ENCODE results near the gene BTBD16. TPM values are rescaled to one million over a fixed set of nuclear protein-coding genes. Genes with fewer than 3 reads are reported as not detected.

BTBD16 gene
- total and polyA plus RNA-seq, 10 of the 15 experiments (the other 5 are each of a cell fraction or from before 2014, with no cell fraction given) = 0.11 TPM; not detected in 9

DNA sequence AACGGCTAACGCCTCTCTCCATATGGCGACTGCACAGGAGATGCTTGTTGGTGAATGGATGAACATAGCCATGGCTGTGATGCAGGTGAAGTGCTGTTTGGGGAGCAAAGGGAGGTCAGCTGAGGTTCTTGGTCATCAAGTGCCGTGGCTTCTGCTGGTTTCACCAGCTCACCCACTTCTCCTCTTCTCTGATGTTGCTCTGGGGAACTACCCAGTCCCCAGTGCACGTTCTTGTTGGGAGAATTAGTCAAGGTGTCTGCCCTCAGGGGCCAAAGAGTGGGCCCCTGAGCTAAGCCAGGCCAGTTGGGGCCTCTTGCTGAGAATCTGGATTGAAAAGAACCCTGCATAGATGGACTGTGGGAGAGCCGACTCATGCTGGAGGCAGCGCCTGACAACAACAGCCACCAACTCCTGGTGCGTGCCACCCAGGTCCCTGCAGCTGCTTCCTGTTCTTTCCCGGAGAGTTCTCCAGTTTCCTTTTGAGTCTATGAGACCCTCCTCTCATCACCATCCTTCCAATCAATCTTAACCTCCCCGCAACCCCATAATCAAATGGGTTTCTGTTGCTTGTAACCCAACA lies 3.0 kb downstream of the BTBD16 start:
- ATAC-seq (no peak), FAIRE-seq (no peak), DNase-seq (ENCODE audit: low read depth, low spot score) (no peak)
- in situ Hi-C loops (cut with MboI) (no loop called here), intact Hi-C loops (cut with micrococcal nuclease; ENCODE audit: unreplicated experiment) (no loop called here)
- no peaks in the 10 kb centered on the region for H3K9me3 ChIP-seq (replicated peaks; ENCODE audit: control insufficient read depth, insufficient read depth, low read length)
- H4K20me1 ChIP-seq (ENCODE audit: control insufficient read depth, insufficient read depth) = no peaks in the 10 kb centered on the region
- ChIA-PET CTCF (no interaction called here), RAD21 (ENCODE audit: unreplicated experiment) (no interaction called here), POLR2A (no interaction called here), SMC1A (ENCODE audit: uncharacterized antibody, unreplicated experiment) (interaction anchor here (1.1 kb wide), 1 partner anchor 10 kb away, joined by 3 read pairs; no protein-coding TSS in a partner anchor)
- no peak overlapping the region for H3K27ac ChIP-seq (ENCODE audit: control insufficient read depth, insufficient read depth)
- H3K9ac ChIP-seq (ENCODE audit: control insufficient read depth, insufficient read depth, low read length) = no peak overlapping the region
- 54% methylated on average over 10 of the region's 10 CpGs for WGBS (ENCODE audit: insufficient coverage, insufficient replicate concordance, low lambda C conversion rate, missing lambda C conversion rate)
- no peak overlapping the region for H3K4me2 ChIP-seq (ENCODE audit: control insufficient read depth, insufficient read depth)
- H3K27me3 ChIP-seq (replicated peaks in 1 of 2; ENCODE audit: control insufficient read depth in 2 of 2, insufficient read depth in 2 of 2, low read length in 1 of 2) = no peaks in the 10 kb centered on the region
- BruUV-seq (replicated peaks) = no TSS peak
- H3K4me1 ChIP-seq (ENCODE audit: control insufficient read depth, insufficient read depth, low read length) = no peaks in the 10 kb centered on the region
- H3K4me3 ChIP-seq = no peak overlapping the region
- no peaks in the 10 kb centered on the region for H3K79me2 ChIP-seq (ENCODE audit: control insufficient read depth, insufficient read depth, low read length)
- no peak overlapping the region for H2AFZ ChIP-seq (ENCODE audit: control insufficient read depth, low read depth, low read length)
- H3K36me3 ChIP-seq (ENCODE audit: control insufficient read depth in 2 of 2, insufficient read depth in 2 of 2, low read length in 1 of 2) = no peaks in the 10 kb centered on the region
- TF ChIP-seq SMAD1 (IDR thresholded peaks at IDR 0.05; ENCODE audit: low read depth, partially characterized antibody) (no peak), PML (IDR thresholded peaks at IDR 0.05; ENCODE audit: low read length) (no peak), MEF2B (IDR thresholded peaks at IDR 0.05; ENCODE audit: partially characterized antibody, poor library complexity, severe bottlenecking) (no peak), NFXL1 (IDR thresholded peaks at IDR 0.05; ENCODE audit: borderline replicate concordance) (no peak), RB1 (IDR thresholded peaks at IDR 0.05; ENCODE audit: borderline replicate concordance) (no peak), SIN3A (IDR thresholded peaks at IDR 0.05; ENCODE audit: low read depth, low read length) (no peak), IKZF1 (conservative IDR thresholded peaks at IDR 0.05) (no peak), MXI1 (IDR thresholded peaks at IDR 0.05; ENCODE audit: low read depth, low read length) (no peak), MEF2A (IDR thresholded peaks at IDR 0.05; ENCODE audit: insufficient read depth, low read depth, low read length) (no peak)
- TF ChIP-seq, protein P1, sequence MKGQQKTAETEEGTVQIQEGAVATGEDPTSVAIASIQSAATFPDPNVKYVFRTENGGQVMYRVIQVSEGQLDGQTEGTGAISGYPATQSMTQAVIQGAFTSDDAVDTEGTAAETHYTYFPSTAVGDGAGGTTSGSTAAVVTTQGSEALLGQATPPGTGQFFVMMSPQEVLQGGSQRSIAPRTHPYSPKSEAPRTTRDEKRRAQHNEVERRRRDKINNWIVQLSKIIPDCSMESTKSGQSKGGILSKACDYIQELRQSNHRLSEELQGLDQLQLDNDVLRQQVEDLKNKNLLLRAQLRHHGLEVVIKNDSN (IDR thresholded peaks at IDR 0.05; ENCODE audit: borderline replicate concordance, extremely low read length, insufficient read depth, low read depth, low read length) = no peak
- TF ChIP-seq, protein P2, sequence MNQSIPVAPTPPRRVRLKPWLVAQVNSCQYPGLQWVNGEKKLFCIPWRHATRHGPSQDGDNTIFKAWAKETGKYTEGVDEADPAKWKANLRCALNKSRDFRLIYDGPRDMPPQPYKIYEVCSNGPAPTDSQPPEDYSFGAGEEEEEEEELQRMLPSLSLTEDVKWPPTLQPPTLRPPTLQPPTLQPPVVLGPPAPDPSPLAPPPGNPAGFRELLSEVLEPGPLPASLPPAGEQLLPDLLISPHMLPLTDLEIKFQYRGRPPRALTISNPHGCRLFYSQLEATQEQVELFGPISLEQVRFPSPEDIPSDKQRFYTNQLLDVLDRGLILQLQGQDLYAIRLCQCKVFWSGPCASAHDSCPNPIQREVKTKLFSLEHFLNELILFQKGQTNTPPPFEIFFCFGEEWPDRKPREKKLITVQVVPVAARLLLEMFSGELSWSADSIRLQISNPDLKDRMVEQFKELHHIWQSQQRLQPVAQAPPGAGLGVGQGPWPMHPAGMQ (IDR thresholded peaks at IDR 0.05; ENCODE audit: borderline replicate concordance) = no peak
- TF ChIP-seq, protein P3, sequence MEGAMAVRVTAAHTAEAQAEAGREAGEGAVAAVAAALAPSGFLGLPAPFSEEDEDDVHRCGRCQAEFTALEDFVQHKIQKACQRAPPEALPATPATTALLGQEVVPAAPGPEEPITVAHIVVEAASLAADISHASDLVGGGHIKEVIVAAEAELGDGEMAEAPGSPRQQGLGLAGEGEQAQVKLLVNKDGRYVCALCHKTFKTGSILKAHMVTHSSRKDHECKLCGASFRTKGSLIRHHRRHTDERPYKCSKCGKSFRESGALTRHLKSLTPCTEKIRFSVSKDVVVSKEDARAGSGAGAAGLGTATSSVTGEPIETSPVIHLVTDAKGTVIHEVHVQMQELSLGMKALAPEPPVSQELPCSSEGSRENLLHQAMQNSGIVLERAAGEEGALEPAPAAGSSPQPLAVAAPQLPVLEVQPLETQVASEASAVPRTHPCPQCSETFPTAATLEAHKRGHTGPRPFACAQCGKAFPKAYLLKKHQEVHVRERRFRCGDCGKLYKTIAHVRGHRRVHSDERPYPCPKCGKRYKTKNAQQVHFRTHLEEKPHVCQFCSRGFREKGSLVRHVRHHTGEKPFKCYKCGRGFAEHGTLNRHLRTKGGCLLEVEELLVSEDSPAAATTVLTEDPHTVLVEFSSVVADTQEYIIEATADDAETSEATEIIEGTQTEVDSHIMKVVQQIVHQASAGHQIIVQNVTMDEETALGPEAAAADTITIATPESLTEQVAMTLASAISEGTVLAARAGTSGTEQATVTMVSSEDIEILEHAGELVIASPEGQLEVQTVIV (IDR thresholded peaks at IDR 0.05; ENCODE audit: borderline replicate concordance, partially characterized antibody) = no peak
- TF ChIP-seq, protein P4, sequence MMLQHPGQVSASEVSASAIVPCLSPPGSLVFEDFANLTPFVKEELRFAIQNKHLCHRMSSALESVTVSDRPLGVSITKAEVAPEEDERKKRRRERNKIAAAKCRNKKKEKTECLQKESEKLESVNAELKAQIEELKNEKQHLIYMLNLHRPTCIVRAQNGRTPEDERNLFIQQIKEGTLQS (IDR thresholded peaks at IDR 0.05; ENCODE audit: borderline replicate concordance, extremely low read depth, low read depth, low read length) = no peak
- TF ChIP-seq, protein P5, sequence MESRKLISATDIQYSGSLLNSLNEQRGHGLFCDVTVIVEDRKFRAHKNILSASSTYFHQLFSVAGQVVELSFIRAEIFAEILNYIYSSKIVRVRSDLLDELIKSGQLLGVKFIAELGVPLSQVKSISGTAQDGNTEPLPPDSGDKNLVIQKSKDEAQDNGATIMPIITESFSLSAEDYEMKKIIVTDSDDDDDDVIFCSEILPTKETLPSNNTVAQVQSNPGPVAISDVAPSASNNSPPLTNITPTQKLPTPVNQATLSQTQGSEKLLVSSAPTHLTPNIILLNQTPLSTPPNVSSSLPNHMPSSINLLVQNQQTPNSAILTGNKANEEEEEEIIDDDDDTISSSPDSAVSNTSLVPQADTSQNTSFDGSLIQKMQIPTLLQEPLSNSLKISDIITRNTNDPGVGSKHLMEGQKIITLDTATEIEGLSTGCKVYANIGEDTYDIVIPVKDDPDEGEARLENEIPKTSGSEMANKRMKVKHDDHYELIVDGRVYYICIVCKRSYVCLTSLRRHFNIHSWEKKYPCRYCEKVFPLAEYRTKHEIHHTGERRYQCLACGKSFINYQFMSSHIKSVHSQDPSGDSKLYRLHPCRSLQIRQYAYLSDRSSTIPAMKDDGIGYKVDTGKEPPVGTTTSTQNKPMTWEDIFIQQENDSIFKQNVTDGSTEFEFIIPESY (IDR thresholded peaks at IDR 0.05) = no peak
- TF ChIP-seq, protein P6, sequence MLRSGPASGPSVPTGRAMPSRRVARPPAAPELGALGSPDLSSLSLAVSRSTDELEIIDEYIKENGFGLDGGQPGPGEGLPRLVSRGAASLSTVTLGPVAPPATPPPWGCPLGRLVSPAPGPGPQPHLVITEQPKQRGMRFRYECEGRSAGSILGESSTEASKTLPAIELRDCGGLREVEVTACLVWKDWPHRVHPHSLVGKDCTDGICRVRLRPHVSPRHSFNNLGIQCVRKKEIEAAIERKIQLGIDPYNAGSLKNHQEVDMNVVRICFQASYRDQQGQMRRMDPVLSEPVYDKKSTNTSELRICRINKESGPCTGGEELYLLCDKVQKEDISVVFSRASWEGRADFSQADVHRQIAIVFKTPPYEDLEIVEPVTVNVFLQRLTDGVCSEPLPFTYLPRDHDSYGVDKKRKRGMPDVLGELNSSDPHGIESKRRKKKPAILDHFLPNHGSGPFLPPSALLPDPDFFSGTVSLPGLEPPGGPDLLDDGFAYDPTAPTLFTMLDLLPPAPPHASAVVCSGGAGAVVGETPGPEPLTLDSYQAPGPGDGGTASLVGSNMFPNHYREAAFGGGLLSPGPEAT (IDR thresholded peaks at IDR 0.05; ENCODE audit: low read depth) = no peak
